ENCODE data around the gene HAL.

Gene HAL, protein sequence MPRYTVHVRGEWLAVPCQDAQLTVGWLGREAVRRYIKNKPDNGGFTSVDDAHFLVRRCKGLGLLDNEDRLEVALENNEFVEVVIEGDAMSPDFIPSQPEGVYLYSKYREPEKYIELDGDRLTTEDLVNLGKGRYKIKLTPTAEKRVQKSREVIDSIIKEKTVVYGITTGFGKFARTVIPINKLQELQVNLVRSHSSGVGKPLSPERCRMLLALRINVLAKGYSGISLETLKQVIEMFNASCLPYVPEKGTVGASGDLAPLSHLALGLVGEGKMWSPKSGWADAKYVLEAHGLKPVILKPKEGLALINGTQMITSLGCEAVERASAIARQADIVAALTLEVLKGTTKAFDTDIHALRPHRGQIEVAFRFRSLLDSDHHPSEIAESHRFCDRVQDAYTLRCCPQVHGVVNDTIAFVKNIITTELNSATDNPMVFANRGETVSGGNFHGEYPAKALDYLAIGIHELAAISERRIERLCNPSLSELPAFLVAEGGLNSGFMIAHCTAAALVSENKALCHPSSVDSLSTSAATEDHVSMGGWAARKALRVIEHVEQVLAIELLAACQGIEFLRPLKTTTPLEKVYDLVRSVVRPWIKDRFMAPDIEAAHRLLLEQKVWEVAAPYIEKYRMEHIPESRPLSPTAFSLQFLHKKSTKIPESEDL

DNA sequence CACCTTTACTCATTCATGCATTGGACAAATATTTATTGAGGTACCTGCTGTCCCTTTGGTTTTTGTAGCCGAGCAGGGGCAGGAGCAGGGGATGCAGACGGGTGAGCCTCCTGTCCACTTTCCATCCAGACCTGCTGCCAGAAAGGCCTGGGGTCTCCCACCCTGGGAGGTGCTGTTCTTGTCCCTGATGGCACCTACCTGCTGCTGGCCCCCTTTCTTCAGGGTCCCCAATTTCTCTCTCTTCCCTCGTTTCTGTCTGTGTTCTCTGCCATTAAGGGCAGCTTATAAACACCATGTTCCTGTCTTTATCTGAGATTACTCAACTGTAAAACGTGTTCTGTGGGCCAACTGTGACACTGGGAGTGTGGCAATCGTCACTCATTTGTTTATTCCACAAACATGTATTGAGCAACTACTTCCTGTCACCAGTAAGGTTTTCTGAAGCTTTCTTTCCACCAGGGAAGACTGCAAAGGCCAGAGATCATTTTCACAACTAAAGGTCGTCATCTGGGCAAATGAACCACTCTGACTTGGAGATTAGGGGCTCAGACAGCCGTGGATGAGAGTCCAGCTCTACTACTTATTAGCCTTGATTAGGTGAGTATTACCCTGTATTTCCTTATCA lies at the start of gene HAL:
Gene HAL (minus strand): TSS at position 311 of the 625 bp plus-strand sequence. CDS start 434 bp downstream, outside the sequence.
- H3K36me3 ChIP-seq (ENCODE audit: control insufficient read depth, insufficient read depth, low read length), result no peaks in the 10 kb centered on the region
- no peak for DNase-seq (ENCODE audit: extremely low read depth, insufficient read length)
- TF ChIP-seq, protein P1, sequence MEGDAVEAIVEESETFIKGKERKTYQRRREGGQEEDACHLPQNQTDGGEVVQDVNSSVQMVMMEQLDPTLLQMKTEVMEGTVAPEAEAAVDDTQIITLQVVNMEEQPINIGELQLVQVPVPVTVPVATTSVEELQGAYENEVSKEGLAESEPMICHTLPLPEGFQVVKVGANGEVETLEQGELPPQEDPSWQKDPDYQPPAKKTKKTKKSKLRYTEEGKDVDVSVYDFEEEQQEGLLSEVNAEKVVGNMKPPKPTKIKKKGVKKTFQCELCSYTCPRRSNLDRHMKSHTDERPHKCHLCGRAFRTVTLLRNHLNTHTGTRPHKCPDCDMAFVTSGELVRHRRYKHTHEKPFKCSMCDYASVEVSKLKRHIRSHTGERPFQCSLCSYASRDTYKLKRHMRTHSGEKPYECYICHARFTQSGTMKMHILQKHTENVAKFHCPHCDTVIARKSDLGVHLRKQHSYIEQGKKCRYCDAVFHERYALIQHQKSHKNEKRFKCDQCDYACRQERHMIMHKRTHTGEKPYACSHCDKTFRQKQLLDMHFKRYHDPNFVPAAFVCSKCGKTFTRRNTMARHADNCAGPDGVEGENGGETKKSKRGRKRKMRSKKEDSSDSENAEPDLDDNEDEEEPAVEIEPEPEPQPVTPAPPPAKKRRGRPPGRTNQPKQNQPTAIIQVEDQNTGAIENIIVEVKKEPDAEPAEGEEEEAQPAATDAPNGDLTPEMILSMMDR (IDR thresholded peaks at IDR 0.05; ENCODE audit: insufficient read depth, low read length, poor library complexity, severe bottlenecking), result no peak
- no peaks in the 10 kb centered on the region; the same call in none of the 2 replicates for H3K27me3 ChIP-seq (replicated peaks; ENCODE audit: control insufficient read depth, insufficient read depth, low read length)
- no peak within 1 kb of the TSS for H3K4me3 ChIP-seq (replicated peaks; ENCODE audit: low read depth, low read length)

DNA sequence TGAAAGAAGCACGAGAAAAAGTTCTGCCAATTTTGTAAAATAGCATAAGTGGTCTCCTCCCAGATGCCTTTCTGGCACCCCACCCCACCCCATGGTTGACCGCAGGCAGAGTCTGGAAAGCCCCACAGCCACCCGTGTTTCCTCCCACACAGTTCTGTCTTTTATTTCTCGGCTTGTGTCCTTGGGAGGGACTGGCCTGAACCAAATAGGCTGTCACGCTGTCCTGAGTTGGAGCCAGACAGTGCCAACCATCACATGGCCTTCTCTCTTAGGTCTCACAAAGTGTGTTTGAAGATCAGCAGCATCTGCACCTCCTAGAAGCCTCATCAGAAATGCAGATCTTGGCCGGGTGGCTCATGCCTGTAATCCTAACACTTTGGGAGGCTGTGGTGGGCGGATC lies 49.4 kb upstream of the HAL start:
- Histone ChIP-seq H3K27me3 (replicated peaks; ENCODE audit: control insufficient read depth, insufficient read depth, low read length) (no peaks in the 10 kb centered on the region), H3K36me3 (ENCODE audit: control insufficient read depth, insufficient read depth, low read length) (no peaks in the 10 kb centered on the region), H3K4me3 (replicated peaks; ENCODE audit: low read depth, low read length) (no peak overlapping the region)
- peak; percentile 26 for DNase-seq (ENCODE audit: extremely low read depth, insufficient read length)
- TF ChIP-seq, protein P1 (IDR thresholded peaks at IDR 0.05; ENCODE audit: insufficient read depth, low read length, poor library complexity, severe bottlenecking), result no peak

DNA sequence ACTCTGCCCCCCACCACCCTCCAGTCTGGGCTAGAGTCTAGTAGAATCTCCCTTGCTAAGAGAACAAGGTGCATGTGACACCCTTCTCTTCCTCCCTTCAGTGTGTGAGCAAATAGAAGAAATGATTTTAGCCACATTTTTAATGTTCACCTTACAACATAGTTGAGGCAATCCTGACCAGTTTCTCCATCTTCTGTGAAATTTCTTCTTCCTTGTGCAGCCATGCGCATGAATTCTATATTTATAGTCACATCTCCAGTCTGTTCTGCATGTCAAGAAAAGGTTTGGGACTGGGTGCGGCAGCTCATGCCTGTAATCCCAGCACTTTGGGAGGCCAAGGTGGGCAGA lies 48.8 kb upstream of the HAL start:
- TF ChIP-seq, protein P1 (IDR thresholded peaks at IDR 0.05; ENCODE audit: insufficient read depth, low read length, poor library complexity, severe bottlenecking), result no peak
- Histone ChIP-seq H3K36me3 (ENCODE audit: control insufficient read depth, insufficient read depth, low read length) (no peaks in the 10 kb centered on the region), H3K4me3 (replicated peaks; ENCODE audit: low read depth, low read length) (no peak overlapping the region), H3K27me3 (replicated peaks; ENCODE audit: control insufficient read depth, insufficient read depth, low read length) (no peaks in the 10 kb centered on the region)
- no peak for DNase-seq (ENCODE audit: extremely low read depth, insufficient read length)

DNA sequence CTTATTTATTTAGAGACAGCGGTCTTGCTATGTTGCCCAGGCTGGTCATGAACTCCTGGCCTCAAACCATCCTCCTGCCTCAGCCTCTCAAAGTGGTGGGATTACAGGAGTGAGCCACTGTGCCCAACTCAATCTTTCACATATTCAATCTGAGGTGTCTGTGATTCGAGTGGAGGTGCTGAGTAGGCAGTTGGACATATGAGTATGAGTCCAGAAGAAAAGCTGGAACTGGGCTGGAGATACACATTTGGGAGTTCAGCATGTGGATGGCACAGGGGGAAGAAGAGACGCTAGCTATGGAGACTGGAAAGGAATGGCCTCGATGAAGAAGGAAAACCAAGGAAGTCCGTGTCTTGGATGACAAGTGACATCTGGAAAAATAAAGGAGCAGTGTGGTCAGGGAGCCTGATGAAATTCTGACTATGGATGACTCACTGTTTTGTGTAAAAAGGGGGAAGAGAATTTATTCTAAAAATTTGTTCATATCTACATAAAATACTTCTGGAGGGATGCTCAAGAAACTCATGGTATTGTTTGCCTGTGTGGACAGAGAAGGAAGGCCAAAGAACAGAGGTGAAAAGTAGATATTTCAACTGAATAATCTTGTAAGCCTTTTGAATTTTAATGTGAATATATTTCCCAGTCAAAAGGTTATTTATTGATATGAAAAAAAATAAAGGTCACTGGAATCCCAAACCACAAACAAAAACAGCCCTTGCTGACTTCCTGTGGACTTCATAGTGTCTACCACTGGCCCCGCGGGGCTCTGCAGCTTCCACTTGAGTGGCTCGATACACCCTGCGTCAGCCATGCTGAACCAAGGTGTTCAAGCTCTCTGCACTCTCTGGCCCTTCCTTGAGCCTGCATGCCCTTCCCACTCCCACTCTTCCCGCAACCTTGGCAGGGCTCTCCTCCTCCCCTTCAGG lies 48.1 kb upstream of the HAL start:
- DNase-seq (ENCODE audit: extremely low read depth, insufficient read length), result no peak

DNA sequence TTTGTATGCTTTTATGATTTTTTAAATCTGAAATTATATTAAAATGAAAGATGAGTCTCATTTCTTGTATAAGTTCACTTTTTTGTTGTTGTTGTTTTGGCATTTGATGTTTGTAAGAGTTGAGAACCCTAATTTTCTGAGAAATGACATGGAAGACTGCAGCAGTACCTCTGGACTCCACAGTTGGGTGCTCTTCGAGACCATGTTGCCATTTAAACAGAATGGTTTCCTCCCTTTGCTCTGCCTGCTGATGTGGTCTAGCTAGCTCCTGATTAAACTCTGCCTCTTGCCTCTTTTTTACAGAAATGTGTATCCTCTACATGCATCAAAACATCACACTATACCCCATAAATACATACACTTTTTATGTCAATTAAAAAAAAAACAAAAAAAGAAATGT lies 45.0 kb upstream of the HAL start:
- TF ChIP-seq, protein P1 (IDR thresholded peaks at IDR 0.05; ENCODE audit: insufficient read depth, low read length, poor library complexity, severe bottlenecking), result no peak
- no peaks in the 10 kb centered on the region for H3K27me3 ChIP-seq (replicated peaks; ENCODE audit: control insufficient read depth, insufficient read depth, low read length)
- DNase-seq (ENCODE audit: extremely low read depth, insufficient read length), result no peak

More for the DNA sequence above, 48.1 kb upstream of the HAL start:
- H3K27me3 ChIP-seq (replicated peaks; ENCODE audit: control insufficient read depth, insufficient read depth, low read length), result no peaks in the 10 kb centered on the region
- no peak overlapping the region for H3K4me3 ChIP-seq (replicated peaks; ENCODE audit: low read depth, low read length)
- H3K36me3 ChIP-seq (ENCODE audit: control insufficient read depth, insufficient read depth, low read length), result no peaks in the 10 kb centered on the region
- TF ChIP-seq, protein P1 (IDR thresholded peaks at IDR 0.05; ENCODE audit: insufficient read depth, low read length, poor library complexity, severe bottlenecking), result no peak

More for the DNA sequence above, 45.0 kb upstream of the HAL start:
- H3K4me3 ChIP-seq (replicated peaks; ENCODE audit: low read depth, low read length), result no peak overlapping the region
- H3K36me3 ChIP-seq (ENCODE audit: control insufficient read depth, insufficient read depth, low read length), result no peaks in the 10 kb centered on the region
